ENCODE data around the gene LRRIQ4. TPM values are rescaled to one million over a fixed set of nuclear protein-coding genes. Genes with fewer than 3 reads are reported as not detected.

LRRIQ4 gene
- total and polyA plus RNA-seq, 2 experiments from 2014 or later, result not detected

GRCh38 chr3:169781209-169781855, 31.3 kb upstream of the LRRIQ4 start:
- no peak for TF ChIP-seq EZH2phosphoT487 (IDR thresholded peaks at IDR 0.05; ENCODE audit: insufficient read depth, low read depth)
- TF ChIP-seq EZH2 (IDR thresholded peaks at IDR 0.05; ENCODE audit: insufficient read depth, poor library complexity, severe bottlenecking), result no peak
- Histone ChIP-seq H3K4me2 (ENCODE audit: unreplicated experiment) (no peak overlapping the region), H4K20me1 (ENCODE audit: insufficient read depth) (no peaks in the 10 kb centered on the region), H3K27ac (no peak overlapping the region), H3K4me1 (ENCODE audit: insufficient read depth) (no peaks in the 10 kb centered on the region), H3K9me3 (ENCODE audit: low read depth) (no peaks in the 10 kb centered on the region), H3K36me3 (ENCODE audit: low read depth) (peaks cover 90% of the 10 kb centered on the region), H3F3A (ENCODE audit: insufficient read depth) (peaks cover 7% of the 10 kb centered on the region; the same call in 1 of the 2 replicates), H3K9me2 (ENCODE audit: insufficient read depth) (no peaks in the 10 kb centered on the region), H3K27me3 (replicated peaks; ENCODE audit: insufficient read depth) (no peaks in the 10 kb centered on the region), H3K79me2 (ENCODE audit: insufficient read depth) (peaks cover 52% of the 10 kb centered on the region), H3K9ac (no peak overlapping the region), H2AFZ (no peak overlapping the region), H3K4me3 (no peak overlapping the region)
- 78 to 86% methylated on average over 4 of the region's 4 CpGs for WGBS, 2 experiments (ENCODE audit: low coverage in 1 of 2, low lambda C conversion rate in 2 of 2, missing lambda C conversion rate in 2 of 2)
- in situ Hi-C loops (cut with MboI), result no loop called here
- DNase-seq, result no peak

- TF ChIP-seq EZH2 (IDR thresholded peaks at IDR 0.05; ENCODE audit: insufficient read depth, poor library complexity, severe bottlenecking) (no peak), EZH2phosphoT487 (IDR thresholded peaks at IDR 0.05; ENCODE audit: insufficient read depth, low read depth) (no peak)
- H3K4me3 ChIP-seq, result no peak overlapping the region
- peaks cover 69% of the 10 kb centered on the region for H3K36me3 ChIP-seq (ENCODE audit: low read depth)
- no peaks in the 10 kb centered on the region for H3K27me3 ChIP-seq (replicated peaks; ENCODE audit: insufficient read depth)
- H3K27ac ChIP-seq, result no peak overlapping the region
- DNase-seq, result no peak
- H3F3A ChIP-seq (ENCODE audit: insufficient read depth), result peaks cover 16% of the 10 kb centered on the region; the same call in 1 of the 2 replicates
- H3K4me2 ChIP-seq (ENCODE audit: unreplicated experiment), result no peak overlapping the region
- no peak overlapping the region for H2AFZ ChIP-seq
- no peaks in the 10 kb centered on the region for H3K9me3 ChIP-seq (ENCODE audit: low read depth)
- no peaks in the 10 kb centered on the region for H3K9me2 ChIP-seq (ENCODE audit: insufficient read depth)
- H4K20me1 ChIP-seq (ENCODE audit: insufficient read depth), result no peaks in the 10 kb centered on the region
- 98 to 99% methylated on average over 4 of the region's 4 CpGs for WGBS, 2 experiments (ENCODE audit: low coverage in 1 of 2, low lambda C conversion rate in 2 of 2, missing lambda C conversion rate in 2 of 2)
- in situ Hi-C loops (cut with MboI), result no loop called here
- no peak overlapping the region for H3K9ac ChIP-seq
- H3K4me1 ChIP-seq (ENCODE audit: insufficient read depth), result no peaks in the 10 kb centered on the region
- H3K79me2 ChIP-seq (ENCODE audit: insufficient read depth), result peaks cover 3% of the 10 kb centered on the region; the same call in 1 of the 2 replicates
These were observed 25.6 kb upstream of the LRRIQ4 start for GRCh38 chr3:169787120-169787519.

GRCh38 chr3:169787791-169788190, 24.9 kb upstream of the LRRIQ4 start:
- no peaks in the 10 kb centered on the region for H3K4me1 ChIP-seq (ENCODE audit: insufficient read depth)
- WGBS, 2 experiments (ENCODE audit: low coverage in 1 of 2, low lambda C conversion rate in 2 of 2, missing lambda C conversion rate in 2 of 2), result 95 to 97% methylated on average over 1 of the region's 1 CpG
- no peaks in the 10 kb centered on the region for H3K27me3 ChIP-seq (replicated peaks; ENCODE audit: insufficient read depth)
- in situ Hi-C loops (cut with MboI), result no loop called here
- no peaks in the 10 kb centered on the region for H4K20me1 ChIP-seq (ENCODE audit: insufficient read depth)
- no peak overlapping the region for H3K9ac ChIP-seq
- no peaks in the 10 kb centered on the region for H3K9me3 ChIP-seq (ENCODE audit: low read depth)
- no peak overlapping the region for H2AFZ ChIP-seq
- no peak for DNase-seq
- no peak overlapping the region for H3K27ac ChIP-seq
- no peak overlapping the region for H3K4me3 ChIP-seq
- H3K36me3 ChIP-seq (ENCODE audit: low read depth), result peaks cover 62% of the 10 kb centered on the region
- H3K79me2 ChIP-seq (ENCODE audit: insufficient read depth), result peaks cover 3% of the 10 kb centered on the region; the same call in 1 of the 2 replicates
- H3F3A ChIP-seq (ENCODE audit: insufficient read depth), result peaks cover 16% of the 10 kb centered on the region; the same call in 1 of the 2 replicates
- H3K9me2 ChIP-seq (ENCODE audit: insufficient read depth), result no peaks in the 10 kb centered on the region
- H3K4me2 ChIP-seq (ENCODE audit: unreplicated experiment), result no peak overlapping the region
- TF ChIP-seq EZH2phosphoT487 (IDR thresholded peaks at IDR 0.05; ENCODE audit: insufficient read depth, low read depth), result no peak
- TF ChIP-seq EZH2 (IDR thresholded peaks at IDR 0.05; ENCODE audit: insufficient read depth, poor library complexity, severe bottlenecking), result no peak

GRCh38 chr3:169790219-169790618, 22.5 kb upstream of the LRRIQ4 start:
- Histone ChIP-seq H3K9me2 (ENCODE audit: insufficient read depth) (no peaks in the 10 kb centered on the region), H3K9me3 (ENCODE audit: low read depth) (no peaks in the 10 kb centered on the region), H4K20me1 (ENCODE audit: insufficient read depth) (no peaks in the 10 kb centered on the region), H3K4me2 (ENCODE audit: unreplicated experiment) (no peak overlapping the region), H3F3A (ENCODE audit: insufficient read depth) (peaks cover 12% of the 10 kb centered on the region; the same call in 1 of the 2 replicates), H3K9ac (no peak overlapping the region), H3K27me3 (replicated peaks; ENCODE audit: insufficient read depth) (no peaks in the 10 kb centered on the region), H3K4me3 (no peak overlapping the region), H2AFZ (no peak overlapping the region), H3K36me3 (ENCODE audit: low read depth) (peaks cover 46% of the 10 kb centered on the region), H3K4me1 (ENCODE audit: insufficient read depth) (no peaks in the 10 kb centered on the region), H3K79me2 (ENCODE audit: insufficient read depth) (0 out of 2 replicates have a peak, but pooled peaks cover 3% of the 10 kb centered on the region), H3K27ac (no peak overlapping the region)
- no peak for DNase-seq
- TF ChIP-seq EZH2phosphoT487 (IDR thresholded peaks at IDR 0.05; ENCODE audit: insufficient read depth, low read depth) (no peak), EZH2 (IDR thresholded peaks at IDR 0.05; ENCODE audit: insufficient read depth, poor library complexity, severe bottlenecking) (no peak)
- in situ Hi-C loops (cut with MboI), result no loop called here
